Stimulated activated CD4-positive, alpha-beta T cell treated with anti-CD3 and anti-CD28 coated beads, Interleukin-15, amount 100 ng/mL, for 24 hours (primary cell): ENCODE measurements around the gene TPPP.
"Not testable (repeated sequence)": the region's sequence is repeated elsewhere in the genome, so short reads cannot be mapped to it uniquely, and the experiment has no call there.

ENCODE experiments used
- DNase-seq: peaks from one replicate; pipeline ENCODE4 v3.0.0-alpha.2; 2020

Gene TPPP

DNA sequence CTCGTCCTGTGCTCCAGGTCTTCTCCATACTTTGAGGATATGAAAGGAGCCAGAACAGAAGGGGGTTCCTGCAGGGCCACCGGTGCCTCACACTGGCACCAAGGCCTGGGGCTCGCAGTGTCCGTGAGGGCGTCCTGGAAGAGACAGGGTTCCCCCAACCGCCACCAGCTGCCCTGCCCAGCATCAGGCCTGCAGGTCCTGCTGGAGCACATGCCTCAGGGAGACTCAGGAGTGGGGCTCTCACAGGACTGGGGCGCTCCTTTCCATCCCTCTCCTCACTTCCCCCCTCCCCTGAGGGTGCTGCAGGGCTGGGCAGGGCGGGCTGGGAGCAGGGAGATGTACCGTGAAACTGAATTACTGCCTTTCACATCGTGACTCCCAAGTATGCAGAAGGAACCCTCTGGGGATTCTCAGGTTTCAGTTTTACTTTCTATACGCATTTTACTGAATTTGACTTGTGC, 49.3 kb downstream of the TPPP start:
- DNase-seq, result no peak

DNA sequence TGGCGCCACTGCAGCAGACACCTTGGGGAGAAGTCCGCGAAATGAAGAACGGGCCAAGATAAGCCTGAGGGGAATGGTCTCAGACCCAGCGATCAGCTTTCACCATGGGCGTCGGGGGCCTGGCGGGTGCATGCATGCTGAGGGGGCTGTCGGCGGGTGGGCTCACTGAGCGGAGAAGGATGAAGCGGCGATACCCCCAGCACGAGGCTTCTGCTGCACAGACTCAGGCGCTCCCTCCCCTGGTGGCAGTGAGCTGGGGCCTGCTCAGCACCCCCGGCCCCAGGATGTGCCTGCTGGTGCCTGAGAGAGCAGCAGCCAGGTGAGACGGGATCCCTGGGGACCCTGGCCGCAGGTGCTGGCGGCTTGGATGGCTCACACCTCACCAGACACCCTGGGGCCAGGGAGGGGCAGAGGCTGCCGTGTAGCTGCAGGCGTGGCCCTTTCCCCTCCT, 49.8 kb downstream of the TPPP start:
- DNase-seq, result no peak

DNA sequence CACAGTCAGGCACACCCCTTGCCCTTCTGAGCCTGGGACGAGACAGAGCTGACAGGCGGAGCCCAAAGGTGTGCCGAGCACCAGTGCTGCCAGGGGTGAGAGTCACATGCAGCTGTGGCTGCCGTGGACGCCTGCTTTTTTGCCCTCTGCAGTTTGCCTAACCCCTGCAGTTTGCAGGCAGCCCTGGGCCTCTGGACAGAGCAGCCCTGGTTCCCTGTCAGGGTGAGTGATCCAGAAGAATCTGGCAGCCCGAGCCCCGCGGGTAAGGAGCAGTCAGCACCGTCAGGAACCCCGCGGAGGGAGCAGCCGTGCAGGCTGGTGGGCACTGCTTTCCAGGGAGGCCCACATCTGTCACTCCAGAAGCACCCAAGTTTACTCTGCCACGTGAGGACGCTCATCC, 50.7 kb downstream of the TPPP start:
- no peak for DNase-seq

DNA sequence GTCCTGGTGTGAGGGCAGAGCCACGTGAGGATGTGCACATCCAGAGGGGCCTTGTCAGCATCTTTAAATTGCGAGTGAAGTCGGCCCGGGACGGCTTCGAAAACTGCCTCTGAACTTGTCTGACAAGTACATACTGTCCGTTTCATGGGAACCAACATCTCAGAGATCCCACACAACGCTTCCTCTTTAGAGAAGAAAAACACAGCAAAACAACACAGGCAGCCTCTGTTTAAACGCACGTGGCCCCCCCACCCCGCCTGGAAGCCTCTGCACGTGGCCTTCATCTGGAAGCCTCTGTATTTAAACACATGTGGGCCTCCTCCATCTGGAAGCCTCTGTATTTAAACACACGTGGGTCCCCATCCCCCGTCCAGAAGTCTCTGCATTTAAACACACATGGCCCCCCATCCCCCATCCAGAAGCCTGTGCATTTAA, 51.8 kb downstream of the TPPP start:
- no peak for DNase-seq

DNA sequence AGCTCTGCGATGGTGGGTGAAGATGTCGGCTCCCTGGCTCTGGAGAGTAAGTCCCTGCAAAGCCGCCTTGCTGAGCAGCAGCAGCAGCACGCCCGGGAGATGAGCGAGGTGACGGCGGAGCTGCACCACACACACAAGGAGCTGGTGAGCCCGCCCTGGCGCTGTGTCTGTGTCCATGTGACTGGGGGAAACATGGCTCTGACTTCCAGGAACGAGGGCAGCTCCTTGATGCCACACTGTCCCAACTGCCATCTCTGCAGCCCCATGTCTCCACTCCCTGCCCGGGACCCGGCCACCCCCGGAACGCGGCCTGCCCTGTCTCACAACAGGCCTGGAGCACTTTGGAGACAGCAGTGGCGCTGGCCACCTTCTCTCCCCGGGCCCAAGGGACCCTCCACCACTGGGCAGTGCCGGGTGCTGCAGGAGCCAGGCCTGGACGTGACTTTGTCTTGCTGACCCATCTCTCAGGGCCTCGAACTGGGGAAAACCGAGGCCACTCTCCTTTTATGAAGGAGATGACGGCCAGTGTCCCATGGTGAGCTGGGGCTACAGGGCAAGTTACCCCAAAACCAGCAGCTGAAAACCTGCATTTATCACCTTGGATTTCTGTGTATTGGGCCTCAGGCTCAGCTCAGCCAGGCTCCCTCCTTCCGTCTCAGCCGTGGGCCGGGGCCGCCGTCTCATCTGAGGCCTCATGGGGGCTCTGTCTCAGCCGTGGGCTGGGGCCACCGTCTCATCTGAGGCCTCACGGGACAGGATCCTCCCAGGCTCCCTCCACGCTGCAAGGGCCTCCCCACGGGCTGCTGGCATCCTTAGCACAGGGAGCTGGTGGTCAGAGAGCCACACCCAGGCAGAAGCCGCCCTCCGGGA, 52.5 kb downstream of the TPPP start:
- no peak for DNase-seq

DNA sequence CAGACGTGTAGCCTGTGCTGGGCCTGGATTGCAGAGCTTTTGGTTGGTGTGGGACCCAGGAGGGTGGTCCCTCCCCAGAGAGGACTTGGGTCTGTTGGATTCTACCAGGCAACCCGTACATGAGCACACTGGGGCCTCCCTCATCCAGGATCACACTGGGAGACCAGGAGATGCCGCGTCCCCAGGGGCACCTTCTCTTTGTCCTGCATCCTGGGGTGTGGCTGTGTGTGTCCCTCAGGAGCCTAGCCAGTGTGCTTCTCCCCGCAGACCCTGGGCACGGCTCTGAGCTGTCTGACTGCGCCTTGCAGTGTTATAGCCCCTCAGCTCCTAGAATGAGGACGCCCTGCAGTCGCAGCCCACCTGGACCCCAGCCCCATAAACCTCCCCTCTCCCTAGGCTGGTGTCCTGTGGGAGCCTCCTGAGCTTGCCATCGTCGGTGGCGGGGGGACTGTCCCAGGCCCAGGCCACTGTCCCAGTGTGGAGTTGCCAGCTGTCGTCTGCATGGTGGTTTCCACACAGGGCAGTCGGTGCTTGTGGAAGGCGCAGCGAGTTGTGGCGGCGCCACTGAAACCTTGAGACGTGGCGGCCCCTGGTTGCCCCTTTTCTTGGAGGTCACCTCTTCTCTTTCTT, 53.5 kb downstream of the TPPP start:
- no peak for DNase-seq

DNA sequence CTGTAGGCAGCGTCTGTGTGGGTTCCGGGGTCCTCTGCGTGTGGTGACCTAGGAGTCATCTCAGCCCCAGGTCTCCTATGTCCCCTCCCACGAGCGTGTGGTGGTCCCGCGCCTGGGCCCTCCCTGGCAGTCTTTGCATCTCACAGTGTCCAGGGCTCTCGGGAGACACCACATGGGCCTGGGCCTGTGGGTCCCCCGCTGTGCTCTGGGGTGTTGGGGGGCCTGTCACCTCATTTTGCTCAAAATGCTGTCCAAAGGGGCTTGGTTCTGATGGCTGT, 54.0 kb downstream of the TPPP start:
- DNase-seq, result no peak

DNA sequence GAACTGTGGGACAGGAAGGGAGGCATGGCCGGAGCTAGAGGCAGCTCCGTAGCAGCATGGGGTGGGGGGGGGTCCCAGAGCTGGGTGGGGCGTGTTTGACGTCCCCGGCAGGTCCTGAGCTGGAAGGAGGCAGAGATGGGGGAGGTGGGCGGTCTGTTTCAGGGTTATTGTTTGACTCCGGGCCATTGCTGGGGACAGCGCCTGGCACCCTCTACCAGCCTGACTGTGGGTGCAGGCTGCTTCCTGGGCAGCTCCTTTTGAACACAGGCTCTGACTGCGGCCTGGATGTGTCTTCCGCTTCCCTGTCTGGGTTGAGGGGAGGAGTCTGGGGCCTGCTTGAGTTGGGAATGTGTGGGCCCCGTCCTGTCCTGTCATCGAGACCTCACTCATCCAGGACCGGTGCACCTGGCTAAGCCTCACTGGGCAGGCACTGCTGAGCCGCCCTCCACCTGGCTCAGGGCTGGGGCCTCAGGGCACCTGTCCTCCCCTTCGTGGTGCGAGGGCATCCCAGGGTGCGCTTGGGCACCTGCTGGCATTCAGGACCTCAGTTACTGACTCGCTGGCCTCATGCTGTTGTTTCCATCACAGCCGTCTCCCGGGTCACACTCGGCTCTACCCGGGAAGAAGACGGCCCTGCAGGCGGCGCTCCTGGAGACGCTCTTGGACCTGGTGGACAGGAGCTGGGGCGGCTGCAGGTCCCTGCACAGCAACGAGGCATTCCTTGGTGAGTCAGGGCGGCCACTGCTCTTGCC, 54.5 kb downstream of the TPPP start:
- no peak for DNase-seq

DNA sequence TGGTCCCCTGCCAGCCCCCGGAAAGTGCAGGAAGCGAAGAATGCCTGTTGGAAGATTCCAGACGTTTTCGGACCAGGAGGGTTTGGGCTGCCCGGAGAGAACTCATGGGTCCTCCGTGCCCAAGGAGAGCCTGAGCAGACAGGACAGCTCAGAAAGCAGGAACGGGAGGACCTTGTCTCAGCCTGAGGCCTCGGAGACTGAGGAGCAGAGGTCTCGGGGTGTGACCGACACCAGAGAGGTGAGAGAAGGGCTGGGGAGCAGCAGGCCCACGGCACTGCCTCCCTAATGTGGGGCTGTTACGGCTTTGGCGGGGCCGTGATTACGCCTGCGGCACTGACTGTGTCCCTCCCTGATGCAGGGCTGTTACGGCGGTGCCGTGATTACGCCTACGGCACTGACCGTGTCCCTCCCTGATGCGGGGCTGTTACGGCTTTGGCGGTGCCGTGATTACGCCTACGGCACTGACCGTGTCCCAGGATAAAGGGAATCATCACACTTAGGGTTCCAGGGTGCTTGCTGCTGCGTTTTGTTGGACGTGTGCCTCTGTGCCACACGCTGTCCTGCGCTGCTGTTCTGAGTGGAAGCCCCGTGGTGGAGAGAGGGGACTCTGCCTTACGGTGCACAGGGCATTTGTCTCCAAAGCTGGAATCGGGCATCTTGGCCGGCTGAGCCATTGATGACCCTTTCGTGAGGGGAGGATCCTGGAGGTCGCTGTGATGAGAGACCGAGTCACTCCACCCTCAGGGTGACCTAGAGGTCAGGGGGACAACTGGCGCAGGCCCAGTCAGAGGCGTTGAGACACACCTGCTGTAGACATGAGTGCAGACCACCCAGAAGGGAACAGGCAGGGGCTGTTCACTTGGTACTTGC, 55.3 kb downstream of the TPPP start:
- DNase-seq, result no peak

DNA sequence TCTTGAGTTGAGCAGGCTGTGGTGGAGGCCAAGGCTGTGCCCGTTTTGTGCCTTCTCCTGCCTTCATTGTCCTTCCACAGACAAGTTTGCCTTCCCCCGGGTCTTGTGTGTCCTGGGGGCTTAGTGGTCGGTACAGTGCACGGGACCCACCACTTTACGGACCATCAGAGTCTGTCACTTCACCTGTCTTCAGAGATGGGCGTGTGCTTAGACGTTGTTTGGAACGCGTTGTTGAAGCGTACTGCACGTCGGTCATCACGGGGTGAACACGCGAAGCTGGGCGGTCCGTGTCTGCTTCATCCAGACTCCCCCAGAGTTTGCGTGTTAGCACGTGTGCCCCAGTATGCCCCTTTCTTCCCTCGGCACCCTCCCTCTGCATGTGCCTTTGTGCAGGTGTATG, 56.2 kb downstream of the TPPP start:
- no peak for DNase-seq

DNA sequence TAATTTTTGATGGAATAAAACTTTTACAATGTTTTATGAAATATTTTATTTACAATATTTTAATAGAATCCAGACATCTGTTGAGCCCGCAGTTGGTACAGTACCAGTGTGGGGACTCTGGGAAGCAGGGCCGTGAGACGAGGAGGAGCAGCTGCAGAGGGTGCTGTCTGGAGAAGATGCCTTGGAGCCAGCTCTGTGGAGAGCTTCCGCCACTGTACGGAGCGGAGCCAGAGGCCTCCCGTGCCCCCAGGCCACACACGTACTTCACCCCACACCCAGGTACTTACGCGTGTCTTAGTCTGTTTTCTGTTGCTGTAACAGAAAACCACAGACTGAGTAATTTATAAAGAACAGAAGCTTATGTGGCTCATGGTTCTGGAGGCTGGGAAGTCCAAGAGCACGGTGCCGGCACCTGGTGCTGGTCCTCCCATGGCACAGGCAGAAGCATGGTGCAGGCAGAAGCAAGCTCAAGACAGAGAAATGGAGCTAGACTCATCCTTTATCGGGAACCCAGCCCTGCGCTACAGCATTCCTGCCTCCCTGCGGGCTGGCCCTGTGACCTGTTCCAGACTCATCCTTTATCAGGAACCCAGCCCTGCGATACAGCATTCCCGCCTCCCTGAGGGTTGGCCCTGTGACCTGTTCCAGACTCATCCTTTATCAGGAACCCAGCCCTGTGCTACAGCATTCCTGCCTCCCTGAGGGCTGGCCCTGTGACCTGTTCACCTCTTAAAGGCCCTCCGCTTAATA, 57.7 kb downstream of the TPPP start:
- DNase-seq, result no peak

DNA sequence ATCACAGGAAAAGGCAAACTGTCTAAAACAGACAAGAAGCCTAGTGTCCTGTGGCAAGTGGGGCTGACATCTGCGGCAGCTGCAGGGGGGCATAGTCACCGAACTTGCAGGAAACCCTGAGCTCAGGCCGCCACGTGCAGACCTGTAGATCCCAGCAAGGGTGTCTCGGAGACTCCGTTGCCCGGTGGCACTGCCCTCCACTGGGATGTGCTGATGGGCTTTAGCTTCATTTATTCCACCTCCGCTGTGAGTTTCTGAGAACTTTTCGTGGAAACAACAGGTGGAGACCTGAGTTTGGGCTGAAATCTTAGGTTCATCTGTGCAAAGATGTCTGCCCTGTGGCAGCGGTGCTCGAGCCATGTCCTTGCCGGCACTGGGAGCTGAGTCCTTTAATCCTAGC, 59.0 kb downstream of the TPPP start:
- DNase-seq, result no peak

DNA sequence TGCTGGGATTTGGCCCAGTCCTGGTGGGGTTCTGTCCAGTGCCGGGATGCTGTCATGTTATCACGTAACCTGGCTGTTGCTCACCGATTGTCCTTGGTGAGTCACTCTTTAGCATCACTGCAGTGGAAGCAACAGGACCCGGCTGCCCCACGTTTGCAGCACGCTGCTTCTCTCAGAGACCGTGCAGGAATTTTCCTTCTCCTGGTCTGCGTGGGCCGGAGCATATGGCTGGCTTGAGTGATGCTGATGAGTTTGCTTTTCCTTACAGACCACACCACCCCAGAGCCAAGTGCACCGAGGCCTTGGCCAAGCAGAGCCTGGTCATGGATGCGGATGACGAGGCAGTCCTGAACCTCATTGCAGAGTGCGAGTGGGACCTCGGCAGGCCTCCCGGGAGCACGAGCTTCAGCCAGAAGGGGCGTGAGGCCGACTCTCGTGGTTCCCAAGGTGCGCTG, 59.6 kb downstream of the TPPP start:
- no peak for DNase-seq

DNA sequence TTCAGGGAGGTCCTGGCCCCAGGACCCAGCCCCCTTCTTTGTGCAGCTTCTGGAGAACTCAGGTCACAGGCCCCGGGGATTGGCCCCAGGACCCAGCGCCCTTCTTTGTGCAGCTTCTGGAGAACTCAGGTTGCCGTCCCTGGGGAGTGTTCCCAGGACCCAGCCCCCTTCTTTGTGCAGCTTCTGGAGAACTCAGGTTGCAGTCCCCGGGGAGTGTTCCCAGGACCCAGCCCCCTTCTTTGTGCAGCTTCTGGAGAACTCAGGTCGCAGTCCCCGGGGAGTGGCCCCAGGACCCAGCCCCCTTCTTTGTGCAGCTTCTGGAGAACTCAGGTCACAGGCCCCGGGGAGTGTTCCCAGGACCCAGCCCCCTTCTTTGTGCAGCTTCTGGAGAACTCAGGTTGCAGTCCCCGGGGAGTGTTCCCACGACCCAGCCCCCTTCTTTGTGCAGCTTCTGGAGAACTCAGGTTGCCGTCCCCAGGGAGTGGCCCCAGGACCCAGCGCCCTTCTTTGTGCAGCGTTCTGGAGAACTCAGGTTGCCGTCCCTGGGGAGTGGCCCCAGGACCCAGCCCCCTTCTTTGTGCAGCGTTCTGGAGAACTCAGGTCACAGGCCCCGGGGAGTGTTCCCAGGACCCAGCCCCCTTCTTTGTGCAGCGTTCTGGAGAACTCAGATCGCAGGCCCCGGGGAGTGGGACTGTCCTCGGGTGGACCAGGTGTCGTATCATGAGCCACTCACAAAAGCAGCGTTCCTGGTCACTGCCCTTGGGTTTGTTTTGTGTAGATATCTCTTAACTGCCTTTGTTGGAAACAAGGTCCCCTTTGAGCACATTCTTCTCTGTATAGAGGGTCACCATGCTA, 64.6 kb downstream of the TPPP start:
- DNase-seq, result not testable (repeated sequence)

DNA sequence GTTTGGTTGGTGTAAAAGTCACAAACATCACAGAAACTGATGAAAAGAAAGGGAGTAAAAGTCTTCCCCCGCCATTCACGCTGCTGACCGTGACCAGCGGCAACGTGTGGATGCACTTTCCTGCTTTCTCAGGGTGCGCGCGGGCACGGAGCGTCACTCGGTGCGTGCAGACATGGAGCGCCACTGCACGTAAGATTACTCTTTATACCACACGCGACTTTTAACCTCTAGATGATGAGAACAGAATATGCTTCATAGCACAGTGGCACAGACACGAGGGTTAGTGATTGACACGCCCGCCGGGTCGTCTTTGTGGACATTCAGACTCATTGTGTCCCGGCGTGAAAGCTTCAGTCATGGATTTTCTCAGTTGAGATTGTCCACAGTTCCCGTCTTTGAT, 65.3 kb downstream of the TPPP start:
- no peak for DNase-seq

DNA sequence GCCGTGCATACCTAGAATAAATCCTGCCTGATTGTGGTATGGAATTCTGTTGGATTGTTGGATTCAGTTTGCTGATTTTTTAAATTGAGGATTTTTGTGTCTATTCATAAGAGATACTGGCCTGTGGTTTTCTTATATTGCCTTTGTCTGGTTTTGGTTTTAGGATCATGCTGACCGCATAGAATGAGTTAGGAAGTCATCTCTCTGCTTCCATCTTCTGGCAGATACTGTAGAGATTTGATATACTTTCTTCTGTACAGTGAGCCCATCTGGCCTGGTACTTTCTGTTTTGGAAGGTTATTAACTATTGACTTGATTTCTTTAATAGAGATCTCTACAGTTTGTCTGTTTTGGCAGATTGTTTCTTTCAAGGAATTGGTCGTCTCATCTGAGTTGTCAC, 66.3 kb downstream of the TPPP start:
- no peak for DNase-seq

DNA sequence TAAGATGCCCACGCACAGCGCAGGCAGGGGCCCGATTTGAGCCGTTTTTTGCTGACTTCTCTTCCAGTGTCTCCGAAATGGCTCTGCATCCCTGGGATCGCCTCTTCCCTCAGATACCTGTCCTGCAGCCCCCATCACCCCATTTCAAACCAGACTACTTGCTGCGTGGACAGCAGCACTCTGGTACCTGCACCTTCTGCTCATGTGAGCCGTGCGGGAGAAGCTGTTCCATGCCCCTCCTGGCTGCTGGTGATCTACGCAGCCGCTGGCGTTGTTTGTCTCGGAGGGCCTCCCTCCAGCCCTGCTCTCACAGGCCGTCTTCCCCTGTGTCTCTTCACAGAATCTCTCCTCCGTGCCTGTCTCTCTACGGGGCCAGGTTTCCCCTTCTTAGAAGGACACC, 67.6 kb downstream of the TPPP start:
- DNase-seq, result no peak

DNA sequence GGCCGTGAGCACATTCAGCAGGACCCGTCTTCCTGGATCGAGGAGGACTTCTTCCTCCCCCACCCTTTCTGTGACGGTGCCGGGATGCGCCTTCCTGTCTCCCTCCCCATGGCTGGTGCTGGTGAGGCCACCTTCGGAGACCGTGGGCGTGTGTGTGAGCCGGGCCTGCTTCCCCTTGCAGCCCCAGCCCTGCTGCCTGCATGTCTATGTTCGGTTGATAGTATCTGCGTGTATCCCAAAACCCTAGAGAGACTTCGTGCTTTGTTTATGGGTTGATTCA, 68.3 kb downstream of the TPPP start:
- DNase-seq, result no peak

DNA sequence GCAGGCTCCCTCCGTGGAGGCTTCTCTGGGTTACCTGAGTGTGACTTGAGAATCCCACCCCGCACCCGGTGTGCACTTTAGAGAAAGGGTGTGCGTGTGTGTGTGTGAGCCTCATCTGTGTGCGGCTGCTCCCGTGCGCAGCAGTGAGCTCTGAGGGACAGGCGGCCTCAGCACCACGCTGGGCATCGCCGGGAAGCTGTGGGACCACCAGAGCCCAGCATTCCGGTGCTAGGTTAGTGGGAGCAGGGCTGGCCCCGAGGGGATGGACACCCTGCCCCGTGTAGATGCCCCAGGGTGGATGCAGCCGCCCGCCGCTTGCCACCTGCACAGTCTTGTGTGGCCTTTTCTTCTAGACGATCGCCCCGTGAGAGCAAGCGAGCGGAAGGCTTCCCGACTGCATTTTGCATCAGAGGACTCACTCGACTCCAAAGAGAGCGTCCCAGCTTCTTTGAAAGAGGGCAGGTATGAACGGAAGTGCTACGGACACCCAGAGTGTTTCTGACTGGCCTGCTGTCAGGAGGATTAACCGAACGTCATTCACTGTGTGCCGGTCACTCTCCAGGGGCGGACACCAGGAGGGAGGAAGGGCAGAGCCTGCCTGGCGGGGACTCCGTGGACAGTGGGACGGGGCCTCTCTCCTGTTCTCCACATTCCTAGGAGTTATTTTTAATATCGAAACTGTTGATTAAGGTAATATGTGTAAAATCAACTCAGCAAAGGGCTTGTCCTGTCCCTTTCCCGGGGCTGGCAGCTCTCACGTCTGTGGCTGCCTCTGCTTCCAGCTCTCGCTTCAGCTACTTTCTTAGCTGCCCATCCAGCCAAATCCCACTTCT, 68.8 kb downstream of the TPPP start:
- no peak for DNase-seq

DNA sequence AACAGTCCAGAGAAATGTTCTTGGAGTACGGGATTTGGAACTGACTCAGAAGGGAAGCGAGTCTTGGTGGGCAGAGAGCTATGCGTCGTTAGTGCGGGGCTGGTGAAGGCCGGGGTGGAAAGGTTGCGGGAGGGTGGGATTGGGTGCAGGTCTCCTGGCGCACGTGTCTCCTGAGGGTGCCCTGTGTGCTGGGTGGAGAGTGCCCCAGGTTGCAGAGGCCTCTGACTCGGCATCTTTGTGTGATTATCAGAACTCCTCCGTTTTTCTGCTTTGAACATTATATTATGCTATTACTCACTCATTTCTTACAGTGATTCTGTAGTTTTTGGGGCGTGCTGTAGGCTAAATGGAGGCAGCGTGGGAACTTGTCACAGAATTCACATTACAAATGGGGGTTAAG, 69.6 kb downstream of the TPPP start:
- no peak for DNase-seq
